K562 (cell line): ENCODE data around the gene PHKG1. TPM values are rescaled to one million over a fixed set of nuclear protein-coding genes. Genes with fewer than 3 reads are reported as not detected.
"Not testable (repeated sequence)": the region's sequence is repeated elsewhere in the genome, so short reads cannot be mapped to it uniquely, and the experiment has no call there.

Source experiments
- ATAC-seq: fragments of 200-7000 bp; cut with Tn5 transposase; 3 replicates; pipeline ENCODE4 v1.9.1; 2020; ENCODE audit warnings: moderate library complexity
- BruUV-seq: library from RNA; stranded (reverse); fragments of 400-500 nt; replicated peaks from 2 replicates; lab custom pipeline; 2021; lab: Mats Ljungman, UMichigan
- CTCF ChIA-PET: fragments of 300-600 bp; formaldehyde crosslinking; extraction: SDS; loops from one replicate; lab custom pipeline; 2021; ENCODE audit warnings: low intra/inter-chr PET ratio; lab: Yijun Ruan, JAX
- POLR2A ChIA-PET: fragments of 300-600, 350-650 bp; sonication (Branson Sonifier 250); formaldehyde crosslinking; extraction: SDS; loops from one replicate; lab custom pipeline; 2021; ENCODE audit warnings: antibody characterized with exemption, inconsistent platforms; lab: Yijun Ruan, JAX
- DNase-seq, 4 experiments: peaks; one replicate each; pipeline versions ENCODE4 v3.0.0 to v3.0.0-alpha.2; 2011 to 2018; ENCODE audit warnings: low spot score in 3 of 4, mixed read lengths in 3 of 4; ENCODE audit errors: extremely low read depth in 1 of 4
- FAIRE-seq: peaks from 2 replicates; lab custom pipeline; 2011; peaks lifted over from hg19 to GRCh38; lab: Jason Lieb, UNC
- H2AFZ ChIP-seq: 2 replicates; pipeline ENCODE4 v1.6.0; 2011; ENCODE audit warnings: low read depth, low read length, control low read depth, inconsistent platforms
- H3K27ac ChIP-seq: fragments of 200-600 bp; 3 replicates; pipeline ENCODE4 v1.8.0; 2011; ENCODE audit warnings: low read depth, mild to moderate bottlenecking, control low read depth, inconsistent platforms, low read length, moderate library complexity, mixed read lengths; ENCODE audit errors: extremely low read depth
- H3K27me3 ChIP-seq, 2 experiments: fragments of 300-600 bp in 1 of 2; 2 replicates in 1 of 2; 3 replicates in 1 of 2; pipeline versions ENCODE4 v1.6.0 to v1.8.0; 2011; ENCODE audit warnings: inconsistent platforms in 2 of 2, low read length in 2 of 2, mild to moderate bottlenecking in 1 of 2, mixed read lengths in 1 of 2, moderate library complexity in 1 of 2; ENCODE audit not compliant: control insufficient read depth in 2 of 2, insufficient read depth in 2 of 2
- H3K36me3 ChIP-seq: fragments of 300-600 bp; 3 replicates; pipeline ENCODE4 v1.8.0; 2011; ENCODE audit warnings: mild to moderate bottlenecking, low read length, inconsistent platforms; ENCODE audit not compliant: control insufficient read depth, insufficient read depth
- H3K4me1 ChIP-seq, 2 experiments: fragments of 200-600 bp in 1 of 2; replicated peaks in 1 of 2; 2 replicates in 1 of 2; 3 replicates in 1 of 2; pipeline versions ENCODE4 v1.5.1 to v1.8.0; 2011; ENCODE audit warnings: inconsistent platforms in 2 of 2, low read length in 2 of 2, mild to moderate bottlenecking in 1 of 2, mixed read lengths in 1 of 2, moderate library complexity in 1 of 2; ENCODE audit not compliant: control insufficient read depth in 2 of 2, insufficient read depth in 2 of 2
- H3K4me2 ChIP-seq: 2 replicates; pipeline ENCODE4 v1.6.1; 2011; ENCODE audit warnings: low read length, control low read depth, inconsistent platforms, mixed read lengths; ENCODE audit not compliant: insufficient read depth
- H3K4me3 ChIP-seq: fragments of 200-600 bp; sonication (generic), shearing (Covaris generic); 2 replicates; pipeline ENCODE4 v1.5.1; 2016; ENCODE audit warnings: control low read depth, inconsistent platforms
- H3K79me2 ChIP-seq: fragments of 200-600 bp; 3 replicates; pipeline ENCODE4 v1.8.0; 2011; ENCODE audit warnings: low read length, inconsistent platforms; ENCODE audit not compliant: control insufficient read depth, insufficient read depth
- H3K9ac ChIP-seq, 2 experiments: 2 replicates each; pipeline versions ENCODE4 v1.6.0 to v1.6.1; 2011; ENCODE audit warnings: low read depth in 2 of 2, low read length in 2 of 2, control low read depth in 1 of 2, inconsistent platforms in 1 of 2, mild to moderate bottlenecking in 1 of 2, mixed read lengths in 1 of 2; ENCODE audit not compliant: insufficient read depth in 1 of 2
- H3K9me1 ChIP-seq: one replicate; pipeline ENCODE4 v1.6.0; 2011; ENCODE audit warnings: inconsistent platforms, mild to moderate bottlenecking, low read length, moderate library complexity; ENCODE audit not compliant: control insufficient read depth, insufficient read depth
- H3K9me3 ChIP-seq: replicated peaks from 2 replicates; pipeline ENCODE4 v1.5.1; 2011; ENCODE audit warnings: low read depth, low read length, inconsistent platforms; ENCODE audit not compliant: control insufficient read depth, insufficient read depth
- H4K20me1 ChIP-seq: replicated peaks from 2 replicates; pipeline ENCODE4 v1.6.1; 2011; ENCODE audit warnings: low read length, inconsistent platforms, mixed read lengths; ENCODE audit not compliant: control insufficient read depth, insufficient read depth
- ELK3 ChIP-seq: fragments of 450-650 bp; formaldehyde crosslinking; IDR thresholded peaks from 2 replicates; pipeline ENCODE4 v1.4.0; 2020; ENCODE audit warnings: mild to moderate bottlenecking
- ESRRA ChIP-seq: fragments of 450-650 bp; IDR thresholded peaks from 2 replicates; pipeline ENCODE4 v1.6.1; 2014; ENCODE audit warnings: low read depth, mild to moderate bottlenecking, moderate library complexity, borderline replicate concordance
- SRSF7 ChIP-seq: fragments of 200-400 bp; formaldehyde crosslinking; optimal IDR thresholded peaks from 2 replicates; pipeline ENCODE3; 2017; ENCODE audit warnings: mild to moderate bottlenecking, low read depth, low read length
- WGBS: fragments of 100-300 bp; shearing (Covaris generic); methylation state at CpG from one replicate; pipeline ENCODE4 v1.1.6; 2016; ENCODE audit warnings: low coverage, mixed read lengths; ENCODE audit not compliant: insufficient coverage; ENCODE audit errors: missing lambda C conversion rate; 5-methylcytosine and 5-hydroxymethylcytosine counted together
- in situ Hi-C: fragments of 300-500 bp; cut with MboI; formaldehyde crosslinking; loops from 4 replicates; pipeline ENCODE4 v1.15.0; 2018; ENCODE audit warnings: inconsistent platforms, mixed read lengths
- intact Hi-C: fragments of 100-400 bp; cut with micrococcal nuclease; formaldehyde crosslinking; loops from 2 replicates; pipeline ENCODE4 v1.14.2; 2022
- polyA plus RNA-seq, 8 experiments: library from polyadenylated mRNA; depleted of rRNA in 4 of 8; stranded (reverse) in 5 of 8; unstranded in 3 of 8; fragments of >200 nt; fragmentation: Nextera tagmentation in 2 of 8; fragmentation: Illumina TruSeq in 1 of 8; extraction: Ambion mirVana in 2 of 8; extraction: Trizol in 1 of 8; gene quantifications; 2 replicates each; pipeline versions ENCODE4 v1.2.1 to v1.2.3, GENCODE V29; 2011 to 2014; ENCODE audit warnings: inconsistent platforms in 1 of 8, missing spikeins in 1 of 8
- total RNA-seq, 7 experiments: library from RNA; depleted of rRNA in 6 of 7; stranded (reverse); fragments of >200 nt in 6 of 7; fragmentation: Illumina TruSeq in 2 of 7; extraction: Trizol in 2 of 7; gene quantifications; 2 replicates each; pipeline versions ENCODE4 v1.2.1 to v1.2.3, GENCODE V29; 2011 to 2021; ENCODE audit warnings: low replicate concordance in 1 of 7
- TF ChIP-seq, protein P1 (sequence below), 2 experiments: IDR thresholded peaks in 1 of 2; conservative IDR thresholded peaks in 1 of 2; 2 replicates each; pipeline ENCODE4 v1.6.1; 2016; ENCODE audit warnings: low read depth in 2 of 2, mild to moderate bottlenecking in 1 of 2, missing compliant biosample characterization in 1 of 2, missing genetic modification characterization in 1 of 2, moderate library complexity in 1 of 2

PHKG1 gene
- total and polyA plus RNA-seq, 9 of the 15 experiments (the other 6 are each of a cell fraction or from before 2014, with no cell fraction given): 0.10 to 0.83 (median 0.46) TPM

DNA sequence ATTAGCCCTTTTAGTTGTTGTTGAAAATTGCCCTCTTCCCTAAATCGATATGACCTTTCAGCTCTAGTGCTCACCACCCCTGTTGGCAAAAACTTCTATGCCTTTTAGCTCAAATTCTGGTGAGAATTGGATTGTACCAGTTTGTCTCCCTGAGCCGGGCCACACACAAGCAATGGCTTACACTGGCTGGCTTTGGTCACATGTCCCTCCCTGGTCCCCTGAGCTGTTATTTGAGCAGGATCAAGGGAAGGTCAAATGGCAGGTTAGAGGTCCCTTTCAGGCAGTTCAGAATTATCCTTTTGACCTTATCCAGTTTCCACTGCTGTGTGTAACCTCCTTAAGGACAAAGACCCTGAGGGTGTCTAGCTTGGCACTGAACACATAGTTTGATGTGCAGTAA, 38.3 kb upstream of the PHKG1 start:
- 0 out of 2 replicates have a peak, but pooled peaks have one; percentile 36 for TF ChIP-seq ESRRA
- TF ChIP-seq, all 486 proteins: peak for 1; not testable (repeated sequence) for 485
- H4K20me1 ChIP-seq, in situ Hi-C loops, H3K27ac ChIP-seq, DNase-seq, H3K4me2 ChIP-seq, H3K79me2 ChIP-seq, H3K36me3 ChIP-seq, H3K9ac ChIP-seq, intact Hi-C loops, H3K27me3 ChIP-seq, H3K4me3 ChIP-seq, FAIRE-seq, BruUV-seq, H3K4me1 ChIP-seq, CTCF ChIA-PET, H3K9me3 ChIP-seq, H3K9me1 ChIP-seq: not testable (repeated sequence)
- 0% methylated on average over 2 of the region's 2 CpGs for WGBS
- peak; percentile 70 for ATAC-seq
- peak overlapping the region; percentile 72 for H2AFZ ChIP-seq
- POLR2A ChIA-PET: interaction anchor here (0.7 to 1.0 kb wide), 2 partner anchors 24 to 161 kb away, joined by 3 to 9 read pairs; no protein-coding TSS in a partner anchor

DNA sequence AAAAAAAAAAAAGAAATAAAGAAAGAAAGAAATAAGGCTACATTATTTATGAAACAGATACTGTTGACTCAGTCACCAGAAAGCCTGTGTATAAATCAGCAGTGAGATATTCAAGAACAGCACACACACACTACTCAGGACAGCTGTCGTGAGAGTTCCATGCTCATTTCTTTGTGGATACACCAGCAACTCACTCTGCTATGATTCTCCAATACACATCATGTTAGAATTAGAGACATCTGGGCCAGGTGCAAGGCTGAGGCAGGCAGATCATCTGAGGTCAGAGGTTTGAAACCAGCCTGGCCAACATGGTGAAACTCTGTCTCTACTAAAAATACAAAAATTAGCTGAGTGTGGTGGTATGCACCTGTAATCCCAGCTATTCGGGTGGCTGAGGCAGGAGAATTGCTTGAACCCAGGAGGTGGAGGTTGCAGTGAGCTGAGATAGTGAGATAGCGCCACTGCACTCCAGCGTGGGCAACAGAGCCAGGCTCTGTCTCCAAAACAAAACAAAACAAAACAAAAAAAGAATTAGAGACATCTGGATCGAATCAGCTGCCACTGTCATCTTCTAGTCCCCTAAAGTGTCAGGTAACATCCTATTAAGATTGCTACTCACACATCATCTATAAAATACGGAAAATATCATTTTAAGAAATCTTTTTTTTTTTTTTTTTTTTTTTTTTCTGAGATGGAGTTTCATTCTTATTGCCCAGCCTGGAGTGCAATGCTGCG, 34.7 kb upstream of the PHKG1 start:
- Histone ChIP-seq H3K27ac (no peak overlapping the region), H4K20me1 (no peaks in the 10 kb centered on the region), H3K9ac (no peak overlapping the region), H3K9me1 (no peaks in the 10 kb centered on the region), H3K36me3 (no peaks in the 10 kb centered on the region), H3K79me2 (no peaks in the 10 kb centered on the region)
- ChIA-PET POLR2A (interaction anchor here (1.0 to 1.2 kb wide), 2 partner anchors 21 to 33 kb away, joined by 3 to 6 read pairs; partner anchors contain the start of gene CHCHD2), CTCF (no interaction called here)
- BruUV-seq: no TSS peak
- in situ Hi-C loops: no loop called here
- TF ChIP-seq, protein P1, sequence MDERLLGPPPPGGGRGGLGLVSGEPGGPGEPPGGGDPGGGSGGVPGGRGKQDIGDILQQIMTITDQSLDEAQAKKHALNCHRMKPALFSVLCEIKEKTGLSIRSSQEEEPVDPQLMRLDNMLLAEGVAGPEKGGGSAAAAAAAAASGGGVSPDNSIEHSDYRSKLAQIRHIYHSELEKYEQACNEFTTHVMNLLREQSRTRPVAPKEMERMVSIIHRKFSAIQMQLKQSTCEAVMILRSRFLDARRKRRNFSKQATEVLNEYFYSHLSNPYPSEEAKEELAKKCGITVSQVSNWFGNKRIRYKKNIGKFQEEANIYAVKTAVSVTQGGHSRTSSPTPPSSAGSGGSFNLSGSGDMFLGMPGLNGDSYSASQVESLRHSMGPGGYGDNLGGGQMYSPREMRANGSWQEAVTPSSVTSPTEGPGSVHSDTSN (CRISPR knock-in tag; IDR thresholded peaks at IDR 0.05; ENCODE audit: low read depth): no peak
- TF ChIP-seq, protein P1 (tag; conservative IDR thresholded peaks at IDR 0.05; ENCODE audit: low read depth): no peak
- TF ChIP-seq ELK3 (CRISPR knock-in tag): no peak
- TF ChIP-seq SRSF7: no peak
- TF ChIP-seq, all 486 proteins: peak for 0
- intact Hi-C loops: no loop called here
- 13% methylated on average over 6 of the region's 7 CpGs for WGBS
- no peak; the same call in 2 of the 3 replicates for ATAC-seq
- Histone ChIP-seq H3K4me3 (no peak overlapping the region), H3K9me3 (no peaks in the 10 kb centered on the region), H3K4me1 (no peaks in the 10 kb centered on the region; a peak in 1 of 5 replicates), H3K4me2 (no peak overlapping the region), H2AFZ (no peak overlapping the region), H3K27me3 (no peaks in the 10 kb centered on the region)
- DNase-seq: no peak
- FAIRE-seq: no peak
